CD14-positive monocyte (primary cell): ENCODE measurements around the gene PCDHAC2. TPM values are rescaled to one million over a fixed set of nuclear protein-coding genes. Genes with fewer than 3 reads are reported as not detected.

ENCODE experiments used
- DNase-seq, 3 donors: peaks; one replicate each; pipeline ENCODE4 v3.0.0-alpha.2; 2011 to 2022
- H2AFZ ChIP-seq: 2 replicates; pipeline ENCODE4 v1.6.0; 2012; ENCODE audit warnings: mild to moderate bottlenecking, low read depth, low read length, inconsistent platforms; ENCODE audit not compliant: insufficient read depth, poor library complexity, severe bottlenecking
- H3K27ac ChIP-seq, 2 donors: 1 replicate in 1 of 2; 2 replicates in 1 of 2; pipeline ENCODE4 v1.5.1; 2012 to 2013; ENCODE audit warnings: low read length in 2 of 2, control low read depth in 1 of 2, inconsistent platforms in 1 of 2, low read depth in 1 of 2, mild to moderate bottlenecking in 1 of 2
- H3K27me3 ChIP-seq, 2 donors: one replicate each; pipeline versions ENCODE4 v1.6.0 to v1.6.1; 2011 to 2013; ENCODE audit warnings: low read length in 2 of 2; ENCODE audit not compliant: control insufficient read depth in 2 of 2, insufficient read depth in 2 of 2
- H3K36me3 ChIP-seq, 2 donors: replicated peaks in 1 of 2; 1 replicate in 1 of 2; 2 replicates in 1 of 2; pipeline versions ENCODE4 v1.5.1 to v1.6.1; 2012 to 2013; ENCODE audit warnings: low read length in 2 of 2, control low read depth in 1 of 2, inconsistent platforms in 1 of 2, mild to moderate bottlenecking in 1 of 2; ENCODE audit not compliant: insufficient read depth in 2 of 2, control insufficient read depth in 1 of 2
- H3K4me1 ChIP-seq, 2 donors: 1 replicate in 1 of 2; 2 replicates in 1 of 2; pipeline versions ENCODE4 v1.5.1 to v1.6.1; 2012 to 2013; ENCODE audit warnings: low read length in 2 of 2, control low read depth in 1 of 2, inconsistent platforms in 1 of 2, mild to moderate bottlenecking in 1 of 2, moderate library complexity in 1 of 2; ENCODE audit not compliant: insufficient read depth in 2 of 2, control insufficient read depth in 1 of 2
- H3K4me2 ChIP-seq: replicated peaks from 2 replicates; pipeline ENCODE3; 2012; ENCODE audit warnings: low read length, moderate library complexity, mild to moderate bottlenecking; ENCODE audit not compliant: poor library complexity, severe bottlenecking; ENCODE audit errors: extremely low read depth
- H3K4me3 ChIP-seq, 3 experiments: fragments of 200-600 bp in 1 of 3; sonication (generic) in 1 of 3; replicated peaks in 1 of 3; 1 replicate in 2 of 3; 2 replicates in 1 of 3; pipeline ENCODE4 v1.5.1; 2011 to 2013; ENCODE audit warnings: low read length in 3 of 3, mild to moderate bottlenecking in 3 of 3, control low read depth in 2 of 3, low read depth in 2 of 3, inconsistent platforms in 1 of 3, moderate library complexity in 1 of 3
- H3K79me2 ChIP-seq: 2 replicates; pipeline ENCODE4 v1.6.0; 2012; ENCODE audit warnings: mild to moderate bottlenecking, control low read depth, inconsistent platforms, low read length, moderate library complexity; ENCODE audit not compliant: insufficient read depth
- H3K9ac ChIP-seq: 2 replicates; pipeline ENCODE4 v1.6.0; 2017; ENCODE audit warnings: low read length, mild to moderate bottlenecking; ENCODE audit not compliant: insufficient read depth, poor library complexity, severe bottlenecking
- H3K9me3 ChIP-seq, 2 donors: replicated peaks in 1 of 2; 1 replicate in 1 of 2; 2 replicates in 1 of 2; pipeline versions ENCODE4 v1.5.1 to v1.6.1; 2012 to 2013; ENCODE audit warnings: low read length in 2 of 2, control low read depth in 1 of 2; ENCODE audit not compliant: control insufficient read depth in 1 of 2, insufficient read depth in 1 of 2
- H4K20me1 ChIP-seq: 2 replicates; pipeline ENCODE4 v1.6.0; 2012; ENCODE audit warnings: mild to moderate bottlenecking, low read length, control low read depth, moderate library complexity; ENCODE audit not compliant: insufficient read depth
- H3K27ac Mint-ChIP-seq, 7 donors: one replicate each; pipeline ENCODE4 v1.8.0; 2020; ENCODE audit warnings: mild to moderate bottlenecking in 7 of 7, mixed read lengths in 7 of 7, moderate library complexity in 6 of 7, inconsistent platforms in 2 of 7
- H3K27me3 Mint-ChIP-seq, 3 donors: one replicate each; pipeline ENCODE4 v1.8.0; 2021 to 2022; ENCODE audit warnings: low read depth in 3 of 3, mild to moderate bottlenecking in 3 of 3, mixed read lengths in 3 of 3, moderate library complexity in 3 of 3, inconsistent platforms in 1 of 3
- H3K36me3 Mint-ChIP-seq, 2 donors: one replicate each; pipeline ENCODE4 v1.8.0; 2020; ENCODE audit warnings: mixed read lengths in 2 of 2, inconsistent platforms in 1 of 2, mild to moderate bottlenecking in 1 of 2
- H3K4me1 Mint-ChIP-seq: one replicate; pipeline ENCODE4 v1.8.0; 2020; ENCODE audit warnings: mild to moderate bottlenecking, mixed read lengths
- H3K4me3 Mint-ChIP-seq, 2 donors: one replicate each; pipeline ENCODE4 v1.8.0; 2020; ENCODE audit warnings: mild to moderate bottlenecking in 2 of 2, mixed read lengths in 2 of 2, moderate library complexity in 1 of 2
- H3K9me3 Mint-ChIP-seq, 7 donors: one replicate each; pipeline ENCODE4 v1.8.0; 2020 to 2022; ENCODE audit warnings: mixed read lengths in 7 of 7, mild to moderate bottlenecking in 6 of 7, moderate library complexity in 6 of 7, inconsistent platforms in 2 of 7
- CTCF ChIP-seq: fragments of 200-600 bp; IDR thresholded peaks from one replicate; pipeline ENCODE4 v1.8.0; 2022; ENCODE audit warnings: antibody characterized with exemption, mild to moderate bottlenecking
- WGBS: methylation state at CpG from one replicate; pipeline ENCODE4 v1.1.5; 2013; ENCODE audit warnings: missing lambda C conversion rate; ENCODE audit not compliant: insufficient coverage; 5-methylcytosine and 5-hydroxymethylcytosine counted together
- intact Hi-C, 2 donors: fragments of 100-400 bp; cut with micrococcal nuclease; formaldehyde crosslinking; loops; one replicate each; pipeline versions ENCODE4 v1.15.0 to v1.15.1; 2023
- polyA plus RNA-seq, 3 donors: library from polyadenylated mRNA; depleted of rRNA in 1 of 3; unstranded in 2 of 3; stranded (reverse) in 1 of 3; fragments of 300-500 nt in 2 of 3; fragments of >200 nt in 1 of 3; fragmentation: Illumina TruSeq in 2 of 3; gene quantifications; 1 replicate in 2 of 3; 2 replicates in 1 of 3; pipeline ENCODE4 v1.2.3, GENCODE V29; 2012 to 2021

Gene PCDHAC2
- polyA plus RNA-seq, 3 donors: not detected

GRCh38 chr5:140998921-140999410 is 32.7 kb downstream of the PCDHAC2 start:
- H4K20me1 ChIP-seq: no peaks in the 10 kb centered on the region
- no peak for TF ChIP-seq CTCF
- H3K9ac ChIP-seq: no peak overlapping the region
- no peak overlapping the region for H3K4me2 ChIP-seq
- no peaks in the 10 kb centered on the region for H3K79me2 ChIP-seq
- DNase-seq: no peak
- peaks cover 9 to 22% (median 14%) of the 10 kb centered on the region in 7 donors for H3K9me3 Mint-ChIP-seq
- H2AFZ ChIP-seq: no peak overlapping the region
- H3K27ac Mint-ChIP-seq: no peak overlapping the region
- no peak overlapping the region for H3K27ac ChIP-seq
- no peaks in the 10 kb centered on the region for H3K4me1 ChIP-seq
- no peaks in the 10 kb centered on the region for H3K4me1 Mint-ChIP-seq
- H3K36me3 ChIP-seq: no peaks in the 10 kb centered on the region
- H3K4me3 Mint-ChIP-seq: no peak overlapping the region
- no peak overlapping the region for H3K4me3 ChIP-seq
- intact Hi-C loops: no loop called here
- no peaks in the 10 kb centered on the region for H3K36me3 Mint-ChIP-seq
- peaks cover 0 to 18% of the 10 kb centered on the region in 2 donors for H3K9me3 ChIP-seq
- 67% methylated on average over 1 of the region's 2 CpGs for WGBS
- H3K27me3 ChIP-seq: peaks cover 4 to 17% of the 10 kb centered on the region in 2 donors
- H3K27me3 Mint-ChIP-seq: peaks cover 12 to 26% (median 18%) of the 10 kb centered on the region in 3 donors

GRCh38 chr5:141001446-141001843 is 35.2 kb downstream of the PCDHAC2 start:
- H3K9me3 ChIP-seq: peaks cover 4 to 12% of the 10 kb centered on the region in 2 donors
- H4K20me1 ChIP-seq: no peaks in the 10 kb centered on the region
- no peak for TF ChIP-seq CTCF
- H2AFZ ChIP-seq: no peak overlapping the region
- DNase-seq: no peak
- H3K79me2 ChIP-seq: no peaks in the 10 kb centered on the region
- no peak overlapping the region for H3K27ac Mint-ChIP-seq
- peaks cover 11 to 22% (median 14%) of the 10 kb centered on the region in 7 donors for H3K9me3 Mint-ChIP-seq
- H3K27me3 Mint-ChIP-seq: peaks cover 12 to 23% (median 18%) of the 10 kb centered on the region in 3 donors
- no peak overlapping the region for H3K27ac ChIP-seq
- H3K4me1 ChIP-seq: no peaks in the 10 kb centered on the region
- no peak overlapping the region for H3K4me3 ChIP-seq
- H3K36me3 Mint-ChIP-seq: no peaks in the 10 kb centered on the region
- H3K9ac ChIP-seq: no peak overlapping the region
- H3K4me3 Mint-ChIP-seq: peak overlapping the region in 1 of 2 donors; percentile 62
- no peaks in the 10 kb centered on the region for H3K4me1 Mint-ChIP-seq
- H3K27me3 ChIP-seq: peaks cover 4 to 17% of the 10 kb centered on the region in 2 donors
- H3K4me2 ChIP-seq: no peak overlapping the region
- intact Hi-C loops: no loop called here
- H3K36me3 ChIP-seq: no peaks in the 10 kb centered on the region
- 3% methylated on average over 4 of the region's 9 CpGs for whole genome bisulfite sequencing
